ENCODE results near the gene DDX20. TPM values are rescaled to one million over a fixed set of nuclear protein-coding genes. Genes with fewer than 3 reads are reported as not detected.
"Not testable (repeated sequence)": the region's sequence is repeated elsewhere in the genome, so short reads cannot be mapped to it uniquely, and the experiment has no call there.

DDX20 gene
- total RNA-seq, 6 donors from 2014 or later = 7.9 to 18.5 (median 9.2) TPM

DNA sequence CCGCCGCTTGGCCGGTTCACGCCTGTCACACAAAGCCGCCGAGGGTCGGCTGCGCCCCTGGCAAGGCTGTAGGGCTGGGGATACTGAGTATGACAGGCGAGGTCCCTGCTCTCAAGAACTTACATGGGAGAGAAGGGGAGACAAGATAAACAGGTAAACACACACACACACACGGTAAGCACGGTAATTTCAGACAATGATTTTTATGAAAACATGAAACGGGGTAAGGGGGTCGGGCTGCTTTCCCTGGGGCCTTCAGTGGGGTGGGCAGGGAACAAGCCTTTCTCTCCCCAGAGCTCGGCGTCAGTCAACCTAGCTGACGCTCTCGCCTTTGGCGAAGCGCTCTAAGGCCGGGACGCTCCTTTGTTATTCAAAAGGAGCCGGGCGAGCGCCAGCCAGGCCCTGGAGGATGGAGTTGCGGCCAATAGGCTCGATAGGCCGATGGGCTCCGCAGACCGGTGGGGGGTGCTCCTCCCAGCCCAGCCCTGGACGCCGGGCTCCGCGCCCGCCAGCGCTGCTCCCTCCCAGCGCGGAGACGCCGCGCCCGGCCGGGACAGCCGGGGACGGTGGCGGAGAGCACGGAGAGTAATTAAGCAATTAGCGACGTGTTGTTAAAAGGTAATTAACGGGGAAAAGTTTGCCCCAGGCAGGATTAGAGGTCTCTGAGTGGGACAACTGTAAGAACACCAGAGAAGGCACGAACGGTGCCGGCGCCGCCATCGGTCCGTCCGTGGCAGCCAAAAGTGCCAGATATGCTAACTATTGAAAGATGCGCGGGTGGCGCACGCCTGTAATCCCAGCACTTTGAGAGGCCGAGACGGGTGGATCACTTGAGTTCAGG lies 15.6 kb upstream of the DDX20 start:
- H3K27ac ChIP-seq = peak overlapping the region; percentile 75 to 94 (median 90)
- DNase-seq = peak; percentile 57 to 91
- WGBS, 2 donors = 3 to 7% methylated on average over 30 to 62 of the region's 63 CpGs
- no peaks in the 10 kb centered on the region for H3K9me3 ChIP-seq
- H3K4me1 ChIP-seq = peaks cover 20 to 35% (median 26%) of the 10 kb centered on the region in 4 donors
- H3K36me3 ChIP-seq = no peaks in the 10 kb centered on the region
- ATAC-seq (ENCODE audit: low FRiP score in 2 of 2) = peak; percentile 19 to 81
- TF ChIP-seq, protein P1, sequence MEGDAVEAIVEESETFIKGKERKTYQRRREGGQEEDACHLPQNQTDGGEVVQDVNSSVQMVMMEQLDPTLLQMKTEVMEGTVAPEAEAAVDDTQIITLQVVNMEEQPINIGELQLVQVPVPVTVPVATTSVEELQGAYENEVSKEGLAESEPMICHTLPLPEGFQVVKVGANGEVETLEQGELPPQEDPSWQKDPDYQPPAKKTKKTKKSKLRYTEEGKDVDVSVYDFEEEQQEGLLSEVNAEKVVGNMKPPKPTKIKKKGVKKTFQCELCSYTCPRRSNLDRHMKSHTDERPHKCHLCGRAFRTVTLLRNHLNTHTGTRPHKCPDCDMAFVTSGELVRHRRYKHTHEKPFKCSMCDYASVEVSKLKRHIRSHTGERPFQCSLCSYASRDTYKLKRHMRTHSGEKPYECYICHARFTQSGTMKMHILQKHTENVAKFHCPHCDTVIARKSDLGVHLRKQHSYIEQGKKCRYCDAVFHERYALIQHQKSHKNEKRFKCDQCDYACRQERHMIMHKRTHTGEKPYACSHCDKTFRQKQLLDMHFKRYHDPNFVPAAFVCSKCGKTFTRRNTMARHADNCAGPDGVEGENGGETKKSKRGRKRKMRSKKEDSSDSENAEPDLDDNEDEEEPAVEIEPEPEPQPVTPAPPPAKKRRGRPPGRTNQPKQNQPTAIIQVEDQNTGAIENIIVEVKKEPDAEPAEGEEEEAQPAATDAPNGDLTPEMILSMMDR (IDR thresholded peaks at IDR 0.05) = no peak
- no peak for TF ChIP-seq EP300 (IDR thresholded peaks at IDR 0.05)
- no peak for TF ChIP-seq POLR2AphosphoS5 (IDR thresholded peaks at IDR 0.05)
- no peak for TF ChIP-seq POLR2A (IDR thresholded peaks at IDR 0.05)
- H3K27me3 ChIP-seq = no peaks in the 10 kb centered on the region
- H3K4me3 ChIP-seq = peak overlapping the region; percentile 46 to 85 (median 64)

DNA sequence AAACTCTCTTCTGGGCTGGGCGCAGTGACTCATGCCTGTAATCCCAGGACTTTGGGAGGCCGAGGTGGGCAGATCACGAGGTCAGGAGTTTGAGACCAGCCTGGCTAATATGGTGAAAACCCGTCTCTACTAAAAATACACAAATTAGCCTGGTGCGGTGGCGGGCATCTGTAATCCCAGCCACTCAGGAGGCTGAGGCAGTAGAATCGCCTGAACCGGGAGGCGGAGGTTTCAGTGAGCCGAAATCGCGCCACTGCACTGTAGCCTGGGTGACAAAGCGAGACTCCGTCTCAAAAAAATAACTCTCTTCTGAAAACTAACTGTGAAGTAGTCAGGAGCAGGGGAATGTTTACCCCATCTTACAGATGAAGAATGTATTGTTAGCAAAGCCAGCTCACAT lies 13.4 kb upstream of the DDX20 start:
- not testable (repeated sequence) for H3K27me3 ChIP-seq; H3K9me3 ChIP-seq; H3K4me3 ChIP-seq; H3K27ac ChIP-seq; DNase-seq; H3K36me3 ChIP-seq; ATAC-seq (ENCODE audit: low FRiP score in 2 of 2)
- WGBS, 2 donors = 95% methylated on average over 14 of the region's 14 CpGs
- peaks cover 16 to 31% (median 20%) of the 10 kb centered on the region in 4 donors for H3K4me1 ChIP-seq

DNA sequence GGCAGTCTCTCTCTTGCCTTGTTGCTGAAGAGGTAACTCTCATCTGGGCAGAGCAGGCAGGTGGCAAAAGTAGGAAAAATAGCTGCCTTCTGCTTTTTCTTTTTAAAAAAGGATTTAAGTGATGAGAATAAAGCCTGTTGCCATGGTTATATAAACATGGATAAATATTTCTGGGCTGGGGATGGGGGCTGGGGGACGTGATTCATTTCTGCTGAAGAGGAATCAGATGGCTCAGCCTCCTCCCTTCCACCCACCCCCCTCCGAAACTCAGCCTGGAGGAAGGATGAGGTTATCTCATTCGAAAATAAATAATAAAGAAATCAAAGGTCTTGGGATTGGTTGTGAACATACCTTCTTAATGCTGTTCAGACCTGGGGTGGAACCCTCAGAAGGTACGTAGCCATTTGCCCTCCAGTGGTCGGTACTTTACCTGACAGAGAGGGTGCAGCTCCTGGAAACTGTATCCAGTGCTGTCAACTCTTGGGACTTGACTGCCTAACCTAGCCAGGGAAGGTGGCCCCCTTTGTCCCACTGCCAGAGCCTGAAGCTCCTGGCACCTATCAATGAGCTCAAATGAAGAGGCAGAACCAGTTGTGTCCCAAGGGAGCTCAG lies 12.7 kb upstream of the DDX20 start:
- H3K4me1 ChIP-seq = peaks cover 10 to 23% (median 12%) of the 10 kb centered on the region in 4 donors
- no peak for ATAC-seq (ENCODE audit: low FRiP score in 2 of 2)
- H3K27ac ChIP-seq = peak overlapping the region in 1 of 4 donors; percentile 46
- WGBS, 2 donors = 79 to 80% methylated on average over 5 of the region's 5 CpGs
- H3K27me3 ChIP-seq = no peaks in the 10 kb centered on the region
- no peaks in the 10 kb centered on the region for H3K9me3 ChIP-seq
- DNase-seq = no peak
- no peak overlapping the region for H3K4me3 ChIP-seq
- no peaks in the 10 kb centered on the region for H3K36me3 ChIP-seq
- TF ChIP-seq POLR2A (IDR thresholded peaks at IDR 0.05) (no peak), EP300 (IDR thresholded peaks at IDR 0.05) (no peak), POLR2AphosphoS5 (IDR thresholded peaks at IDR 0.05) (no peak)
- TF ChIP-seq, protein P1 (IDR thresholded peaks at IDR 0.05) = no peak

DNA sequence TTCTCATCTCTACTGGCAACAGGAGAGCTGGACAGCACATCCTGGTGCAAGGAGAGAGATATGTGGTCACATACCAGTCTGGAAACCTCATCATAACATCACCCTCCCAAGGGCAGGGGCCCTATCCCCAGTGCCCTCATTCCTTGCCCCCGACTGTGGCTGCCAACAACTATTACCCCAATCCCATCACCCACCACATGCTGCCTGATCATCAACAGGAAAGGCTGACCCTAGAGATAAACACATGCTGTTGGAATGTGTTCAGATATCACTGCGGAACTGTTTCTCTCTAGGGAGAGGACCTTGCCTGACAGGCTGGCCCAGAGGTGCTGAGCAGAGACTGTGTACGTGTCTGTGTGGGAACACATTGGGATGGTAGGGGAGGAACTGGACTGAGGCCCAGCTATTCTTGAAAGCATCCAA lies 12.0 kb upstream of the DDX20 start:
- no peak for DNase-seq
- 57 to 59% methylated on average over 3 of the region's 3 CpGs for WGBS, 2 donors
- no peaks in the 10 kb centered on the region for H3K27me3 ChIP-seq

More for the DNA sequence above, 12.0 kb upstream of the DDX20 start:
- no peak for ATAC-seq (ENCODE audit: low FRiP score in 2 of 2)
- Histone ChIP-seq H3K4me3 (no peak overlapping the region), H3K9me3 (no peaks in the 10 kb centered on the region), H3K36me3 (no peaks in the 10 kb centered on the region), H3K27ac (peak overlapping the region in 1 of 4 donors; percentile 46), H3K4me1 (peaks cover 5 to 17% (median 8%) of the 10 kb centered on the region in 4 donors)
- TF ChIP-seq EP300 (IDR thresholded peaks at IDR 0.05) (peak in 1 of 4 donors; percentile 19), POLR2AphosphoS5 (IDR thresholded peaks at IDR 0.05) (peak; percentile 38 to 47)
- TF ChIP-seq, protein P1 (IDR thresholded peaks at IDR 0.05) = no peak

All from upper lobe of left lung (tissue), 6 donors.